Suppressor macrophage treated with lipopolysaccharide for 4 hours (primary cell): ENCODE results near the gene PLCD1.
"Not testable (repeated sequence)": the region's sequence is repeated elsewhere in the genome, so short reads cannot be mapped to it uniquely, and the experiment has no call there.

Experiments
- DNase-seq: peaks from one replicate; pipeline ENCODE4 v3.0.0-alpha.2; 2020

The PLCD1 gene

DNA sequence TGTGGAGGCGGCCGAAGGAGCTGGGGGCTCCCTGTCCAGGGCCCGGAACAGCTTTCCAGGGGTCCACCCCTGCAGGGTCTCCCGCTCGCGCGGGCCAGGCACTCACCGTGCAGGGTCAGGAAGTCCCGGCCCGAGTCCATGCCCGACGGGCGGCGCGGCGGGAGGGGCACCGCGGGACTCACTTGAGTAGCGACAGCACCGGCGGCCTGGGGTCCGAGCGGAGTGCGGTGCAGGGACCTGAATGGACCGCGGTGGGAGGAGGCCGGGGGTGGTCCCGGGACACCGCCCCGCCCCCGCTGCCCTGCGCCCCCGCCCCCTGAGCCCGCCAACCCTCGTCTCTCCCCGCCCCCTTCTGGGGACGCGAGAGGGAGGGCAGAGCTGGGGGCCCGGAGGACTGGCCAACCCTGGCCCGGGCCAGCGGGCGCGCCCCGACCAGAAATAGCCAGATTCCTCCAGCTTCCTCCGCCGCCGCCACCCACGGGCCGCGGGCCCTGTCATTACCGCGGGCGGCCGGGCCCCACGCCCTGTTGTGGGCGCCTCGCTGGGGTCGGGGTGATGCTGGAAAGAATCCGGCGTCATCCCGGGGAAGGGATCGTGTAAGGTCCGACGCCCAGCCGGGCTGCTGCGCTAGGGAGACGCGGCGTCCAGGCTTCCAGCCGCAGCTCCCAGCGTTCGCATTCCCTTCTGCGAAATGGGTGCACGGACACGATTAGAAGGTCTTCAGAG, at the start of gene PLCD1:
Gene PLCD1 (minus strand): TSS at position 243 of the 726 bp plus-strand sequence. CDS start 103 bp downstream, at position 140.
- peak; percentile 49 for DNase-seq

- not testable (repeated sequence) for DNase-seq
These were observed 47.6 kb upstream of the PLCD1 start for GRCh38 chr3:38077073-38077472.

DNA sequence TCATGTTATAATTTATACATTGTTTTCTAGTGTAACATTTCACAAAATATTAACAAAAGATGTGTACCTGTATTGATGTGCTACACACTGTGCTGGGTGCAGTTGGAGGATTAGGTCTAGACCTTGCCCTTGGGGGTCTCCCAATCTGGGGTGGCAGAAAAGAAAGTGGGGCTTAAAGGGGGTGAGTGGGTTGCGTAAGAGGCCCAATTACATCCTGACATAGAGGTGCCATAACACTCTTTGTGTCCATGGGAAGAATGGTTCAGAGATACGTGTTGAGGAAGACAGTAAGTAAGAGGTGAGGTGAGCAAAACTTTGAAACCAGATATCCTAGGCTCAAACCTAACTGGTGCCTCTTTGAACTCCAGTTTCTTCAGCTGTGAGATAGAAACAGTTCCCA, 40.6 kb upstream of the PLCD1 start:
- DNase-seq: no peak

DNA sequence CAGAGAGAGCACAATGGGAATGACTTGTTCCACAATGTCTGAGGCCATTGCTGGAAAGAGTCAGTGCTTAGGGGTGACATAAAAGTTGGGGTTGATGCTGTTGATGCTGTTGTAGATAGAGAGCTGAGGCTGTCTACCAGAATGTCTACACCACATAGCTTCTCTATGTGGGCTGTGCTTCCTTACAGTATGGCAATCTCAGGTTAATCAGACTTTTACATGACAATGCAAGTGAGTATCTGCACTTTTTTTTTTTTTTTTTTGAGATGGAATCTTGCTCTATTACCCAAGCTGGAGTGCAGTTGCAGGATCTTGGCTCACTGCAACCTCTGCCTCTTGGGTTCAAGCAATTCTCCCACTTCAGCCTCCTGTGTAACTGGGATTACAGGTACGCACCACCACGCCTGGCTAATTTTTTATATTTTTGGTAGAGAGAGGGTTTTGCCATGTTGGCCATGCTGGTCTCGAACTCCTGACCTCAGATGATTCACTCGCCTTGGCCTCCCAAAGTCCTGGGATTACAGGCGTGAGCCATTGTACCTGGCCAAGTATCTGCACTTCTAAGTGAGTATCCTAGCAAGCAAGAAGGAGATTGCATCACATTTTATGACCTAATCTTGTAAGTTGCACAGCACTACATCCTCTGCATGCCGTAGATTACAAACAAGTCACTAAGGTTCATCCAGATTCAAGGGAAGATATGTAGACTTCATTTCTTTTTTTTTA, 38.2 kb upstream of the PLCD1 start:
- peak; percentile 24 for DNase-seq

GRCh38 chr3:38064453-38064852, 35.0 kb upstream of the PLCD1 start:
- DNase-seq: not testable (repeated sequence)

GRCh38 chr3:38062809-38063208, 33.4 kb upstream of the PLCD1 start:
- no peak for DNase-seq

GRCh38 chr3:38059591-38059990, 30.1 kb upstream of the PLCD1 start:
- DNase-seq: no peak

DNA sequence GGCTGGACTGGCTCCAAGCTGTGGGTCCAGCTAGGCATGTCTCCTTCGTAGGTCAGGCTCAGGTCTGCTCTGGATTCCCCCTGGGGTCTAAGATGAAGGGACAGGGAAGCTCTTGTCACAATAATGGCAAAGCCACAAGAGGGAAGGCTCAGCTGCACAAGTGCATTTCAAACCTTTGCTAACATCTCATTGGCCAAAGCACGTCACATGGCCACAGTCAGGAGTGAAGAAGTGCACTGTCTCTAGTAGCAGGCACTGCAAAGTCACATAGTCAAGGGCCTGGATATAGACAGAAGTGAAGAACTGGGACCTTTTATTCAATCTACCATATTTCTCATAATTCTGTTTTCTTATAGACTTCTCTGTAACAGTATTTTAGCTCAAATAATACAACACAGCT, 29.7 kb upstream of the PLCD1 start:
- no peak for DNase-seq

- no peak for DNase-seq
These were observed 25.1 kb upstream of the PLCD1 start for GRCh38 chr3:38054499-38055001.

GRCh38 chr3:38053813-38054498, 24.5 kb upstream of the PLCD1 start:
- DNase-seq: not testable (repeated sequence)

GRCh38 chr3:38053286-38053685, 23.8 kb upstream of the PLCD1 start:
- DNase-seq: not testable (repeated sequence)

GRCh38 chr3:38051131-38051530, 21.7 kb upstream of the PLCD1 start:
- no peak for DNase-seq

GRCh38 chr3:38049358-38050126, 20.1 kb upstream of the PLCD1 start:
- no peak for DNase-seq

- no peak for DNase-seq
These were observed 18.5 kb upstream of the PLCD1 start for GRCh38 chr3:38047896-38048295.

- DNase-seq: no peak
These were observed 17.4 kb upstream of the PLCD1 start for GRCh38 chr3:38046821-38047220.

- no peak for DNase-seq
These were observed 16.6 kb upstream of the PLCD1 start for GRCh38 chr3:38046027-38046426.

DNA sequence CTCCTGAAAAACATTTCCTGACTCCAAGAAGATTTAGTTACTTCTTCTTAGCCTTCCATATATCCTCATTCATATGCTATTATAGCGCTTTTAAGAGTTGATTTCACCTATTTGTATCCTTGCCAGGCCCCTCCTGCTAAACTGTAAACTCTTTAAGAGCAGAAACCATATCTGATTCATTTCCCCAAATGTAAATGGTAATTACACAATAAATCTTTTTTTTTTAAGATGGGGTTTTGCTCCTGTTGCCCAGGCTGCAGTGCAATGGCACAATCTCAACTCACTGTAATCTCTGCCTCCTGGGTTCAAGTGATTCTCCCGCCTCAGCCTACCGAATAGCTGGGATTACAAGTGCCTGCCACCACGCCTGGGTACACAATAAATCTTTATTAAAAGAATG, 14.0 kb upstream of the PLCD1 start:
- peak; percentile 19 for DNase-seq

DNA sequence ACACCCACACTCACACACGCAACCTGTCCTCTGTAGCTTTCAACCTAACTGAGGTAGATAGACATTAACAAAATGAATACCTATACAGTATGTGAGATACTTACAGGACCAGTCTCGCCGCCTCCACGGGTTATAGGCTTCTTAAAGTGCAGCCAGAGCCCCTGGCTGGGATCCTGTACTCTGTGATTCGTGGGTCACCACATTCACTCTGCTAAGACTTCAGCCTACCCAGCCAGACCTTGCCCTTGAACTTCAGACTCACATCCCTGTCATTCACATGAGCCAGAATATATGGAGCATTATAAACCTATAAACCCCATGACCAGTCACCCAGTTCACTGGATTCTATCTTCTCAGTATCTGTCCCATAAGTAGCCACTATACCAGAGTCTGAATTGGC, 11.0 kb upstream of the PLCD1 start:
- no peak for DNase-seq

DNA sequence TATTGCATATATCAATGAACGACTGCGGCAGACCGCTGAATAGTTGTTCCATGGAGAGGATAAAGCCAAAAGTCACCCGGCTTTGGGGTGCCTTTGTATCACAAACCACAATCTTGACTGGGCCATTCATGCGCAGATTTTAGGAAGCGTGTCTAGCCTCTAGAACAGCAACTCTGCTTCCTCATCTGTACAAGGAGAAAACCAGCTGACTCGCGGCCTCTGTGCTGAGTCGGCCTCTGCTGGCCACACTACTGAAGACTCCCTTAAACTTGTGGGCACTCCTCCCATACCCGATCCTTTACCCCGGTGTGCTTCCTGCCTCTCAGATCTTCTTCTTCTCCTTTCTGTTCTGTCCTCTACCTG, 10.4 kb upstream of the PLCD1 start:
- DNase-seq: peak; percentile 82

- peak; percentile 72 for DNase-seq
These were observed 9.9 kb upstream of the PLCD1 start, which contains the start of gene DLEC1 for GRCh38 chr3:38039101-38039898. Gene DLEC1 (plus strand): TSS chr3:38039208. CDS start chr3:38039226, 18 bp downstream.

GRCh38 chr3:38038447-38038911, 9.0 kb upstream of the PLCD1 start:
- no peak for DNase-seq

GRCh38 chr3:38036906-38037305, 7.5 kb upstream of the PLCD1 start:
- DNase-seq: no peak
